Measurements from ENCODE around the gene ACIN1. TPM values are rescaled to one million over a fixed set of nuclear protein-coding genes. Genes with fewer than 3 reads are reported as not detected.

Gene ACIN1
- total and polyA plus RNA-seq, 10 of the 15 experiments (the other 5 are each of a cell fraction or from before 2014, with no cell fraction given), result 4.3 to 148 (median 93.4) TPM

DNA sequence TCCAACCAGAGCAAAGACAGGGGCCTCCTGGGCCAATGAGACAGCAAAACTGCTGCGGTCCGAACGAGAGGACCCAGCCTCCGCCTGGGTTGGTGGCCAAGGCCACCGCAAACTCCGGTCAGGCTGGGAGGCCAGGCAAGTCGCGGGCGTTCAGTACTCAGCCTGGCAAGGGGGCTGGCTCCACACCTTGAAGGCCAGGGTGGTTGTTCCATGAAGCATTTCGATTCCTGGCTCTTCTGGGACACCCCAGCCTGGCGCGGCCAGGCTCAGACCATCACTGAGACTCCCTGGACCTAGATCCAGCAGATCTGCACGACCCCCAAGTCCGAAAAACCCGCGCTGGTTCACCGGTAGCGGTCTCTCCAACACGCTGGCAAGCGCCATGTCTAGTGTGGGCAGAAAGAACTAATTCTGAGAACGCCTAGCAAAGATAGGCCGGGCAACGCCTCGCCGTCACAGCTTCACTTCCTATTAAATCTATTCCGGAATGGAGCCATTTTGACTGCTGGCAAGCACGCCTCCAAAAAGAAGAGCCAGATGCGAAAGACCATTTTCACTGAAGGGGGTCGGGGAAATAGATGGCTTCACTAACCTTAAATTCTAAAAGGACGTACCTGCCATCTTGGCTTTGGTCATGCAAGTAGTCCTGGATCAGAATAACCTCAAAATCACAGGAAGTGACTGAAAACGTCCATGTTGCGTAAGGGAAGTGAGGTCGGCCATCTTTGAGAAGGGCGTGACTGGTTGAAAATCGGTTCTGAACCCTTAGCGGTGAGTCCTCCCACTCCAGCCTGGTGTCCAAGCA lies 60.2 kb downstream of the ACIN1 start, which contains the start of gene PSMB5 (continued):
- no peak for TF ChIP-seq CBX5 (IDR thresholded peaks at IDR 0.05; ENCODE audit: low read depth)
- no peak for TF ChIP-seq EGR1 (IDR thresholded peaks at IDR 0.05; ENCODE audit: borderline replicate concordance in 1 of 2, low read depth in 2 of 2, low read length in 2 of 2)
- TF ChIP-seq RAD51 (IDR thresholded peaks at IDR 0.05), result peak; percentile 58; the same call in 1 of the 2 replicates
- TF ChIP-seq ETV6 (conservative IDR thresholded peaks at IDR 0.05 in 1 of 2, IDR thresholded peaks at IDR 0.05 in 1 of 2; ENCODE audit: borderline replicate concordance in 1 of 2, low read depth in 1 of 2), result no peak
- TF ChIP-seq, protein P1, sequence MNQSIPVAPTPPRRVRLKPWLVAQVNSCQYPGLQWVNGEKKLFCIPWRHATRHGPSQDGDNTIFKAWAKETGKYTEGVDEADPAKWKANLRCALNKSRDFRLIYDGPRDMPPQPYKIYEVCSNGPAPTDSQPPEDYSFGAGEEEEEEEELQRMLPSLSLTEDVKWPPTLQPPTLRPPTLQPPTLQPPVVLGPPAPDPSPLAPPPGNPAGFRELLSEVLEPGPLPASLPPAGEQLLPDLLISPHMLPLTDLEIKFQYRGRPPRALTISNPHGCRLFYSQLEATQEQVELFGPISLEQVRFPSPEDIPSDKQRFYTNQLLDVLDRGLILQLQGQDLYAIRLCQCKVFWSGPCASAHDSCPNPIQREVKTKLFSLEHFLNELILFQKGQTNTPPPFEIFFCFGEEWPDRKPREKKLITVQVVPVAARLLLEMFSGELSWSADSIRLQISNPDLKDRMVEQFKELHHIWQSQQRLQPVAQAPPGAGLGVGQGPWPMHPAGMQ (IDR thresholded peaks at IDR 0.05; ENCODE audit: borderline replicate concordance), result no peak
- no peak for TF ChIP-seq SRF (IDR thresholded peaks at IDR 0.05; ENCODE audit: low read depth in 2 of 2, low read length in 2 of 2)
- TF ChIP-seq, protein P2, sequence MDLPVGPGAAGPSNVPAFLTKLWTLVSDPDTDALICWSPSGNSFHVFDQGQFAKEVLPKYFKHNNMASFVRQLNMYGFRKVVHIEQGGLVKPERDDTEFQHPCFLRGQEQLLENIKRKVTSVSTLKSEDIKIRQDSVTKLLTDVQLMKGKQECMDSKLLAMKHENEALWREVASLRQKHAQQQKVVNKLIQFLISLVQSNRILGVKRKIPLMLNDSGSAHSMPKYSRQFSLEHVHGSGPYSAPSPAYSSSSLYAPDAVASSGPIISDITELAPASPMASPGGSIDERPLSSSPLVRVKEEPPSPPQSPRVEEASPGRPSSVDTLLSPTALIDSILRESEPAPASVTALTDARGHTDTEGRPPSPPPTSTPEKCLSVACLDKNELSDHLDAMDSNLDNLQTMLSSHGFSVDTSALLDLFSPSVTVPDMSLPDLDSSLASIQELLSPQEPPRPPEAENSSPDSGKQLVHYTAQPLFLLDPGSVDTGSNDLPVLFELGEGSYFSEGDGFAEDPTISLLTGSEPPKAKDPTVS (IDR thresholded peaks at IDR 0.05; ENCODE audit: low read depth, low read length), result no peak
- TF ChIP-seq RB1 (IDR thresholded peaks at IDR 0.05; ENCODE audit: borderline replicate concordance), result no peak
- no peak for TF ChIP-seq FOS (IDR thresholded peaks at IDR 0.05; ENCODE audit: borderline replicate concordance, extremely low read depth, insufficient read length)
- TF ChIP-seq, protein P3, sequence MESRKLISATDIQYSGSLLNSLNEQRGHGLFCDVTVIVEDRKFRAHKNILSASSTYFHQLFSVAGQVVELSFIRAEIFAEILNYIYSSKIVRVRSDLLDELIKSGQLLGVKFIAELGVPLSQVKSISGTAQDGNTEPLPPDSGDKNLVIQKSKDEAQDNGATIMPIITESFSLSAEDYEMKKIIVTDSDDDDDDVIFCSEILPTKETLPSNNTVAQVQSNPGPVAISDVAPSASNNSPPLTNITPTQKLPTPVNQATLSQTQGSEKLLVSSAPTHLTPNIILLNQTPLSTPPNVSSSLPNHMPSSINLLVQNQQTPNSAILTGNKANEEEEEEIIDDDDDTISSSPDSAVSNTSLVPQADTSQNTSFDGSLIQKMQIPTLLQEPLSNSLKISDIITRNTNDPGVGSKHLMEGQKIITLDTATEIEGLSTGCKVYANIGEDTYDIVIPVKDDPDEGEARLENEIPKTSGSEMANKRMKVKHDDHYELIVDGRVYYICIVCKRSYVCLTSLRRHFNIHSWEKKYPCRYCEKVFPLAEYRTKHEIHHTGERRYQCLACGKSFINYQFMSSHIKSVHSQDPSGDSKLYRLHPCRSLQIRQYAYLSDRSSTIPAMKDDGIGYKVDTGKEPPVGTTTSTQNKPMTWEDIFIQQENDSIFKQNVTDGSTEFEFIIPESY (IDR thresholded peaks at IDR 0.05), result no peak
- TF ChIP-seq ZSCAN29 (IDR thresholded peaks at IDR 0.05), result no peak
- TF ChIP-seq HDAC6 (IDR thresholded peaks at IDR 0.05; ENCODE audit: unreplicated experiment), result no peak
- TF ChIP-seq SMAD5 (IDR thresholded peaks at IDR 0.05; ENCODE audit: low read depth), result no peak
- TF ChIP-seq BRCA1 (IDR thresholded peaks at IDR 0.05; ENCODE audit: low read depth, low read length), result no peak
- peak; percentile 62 for TF ChIP-seq CBFB (IDR thresholded peaks at IDR 0.05; ENCODE audit: low read depth)
- TF ChIP-seq, protein P4, sequence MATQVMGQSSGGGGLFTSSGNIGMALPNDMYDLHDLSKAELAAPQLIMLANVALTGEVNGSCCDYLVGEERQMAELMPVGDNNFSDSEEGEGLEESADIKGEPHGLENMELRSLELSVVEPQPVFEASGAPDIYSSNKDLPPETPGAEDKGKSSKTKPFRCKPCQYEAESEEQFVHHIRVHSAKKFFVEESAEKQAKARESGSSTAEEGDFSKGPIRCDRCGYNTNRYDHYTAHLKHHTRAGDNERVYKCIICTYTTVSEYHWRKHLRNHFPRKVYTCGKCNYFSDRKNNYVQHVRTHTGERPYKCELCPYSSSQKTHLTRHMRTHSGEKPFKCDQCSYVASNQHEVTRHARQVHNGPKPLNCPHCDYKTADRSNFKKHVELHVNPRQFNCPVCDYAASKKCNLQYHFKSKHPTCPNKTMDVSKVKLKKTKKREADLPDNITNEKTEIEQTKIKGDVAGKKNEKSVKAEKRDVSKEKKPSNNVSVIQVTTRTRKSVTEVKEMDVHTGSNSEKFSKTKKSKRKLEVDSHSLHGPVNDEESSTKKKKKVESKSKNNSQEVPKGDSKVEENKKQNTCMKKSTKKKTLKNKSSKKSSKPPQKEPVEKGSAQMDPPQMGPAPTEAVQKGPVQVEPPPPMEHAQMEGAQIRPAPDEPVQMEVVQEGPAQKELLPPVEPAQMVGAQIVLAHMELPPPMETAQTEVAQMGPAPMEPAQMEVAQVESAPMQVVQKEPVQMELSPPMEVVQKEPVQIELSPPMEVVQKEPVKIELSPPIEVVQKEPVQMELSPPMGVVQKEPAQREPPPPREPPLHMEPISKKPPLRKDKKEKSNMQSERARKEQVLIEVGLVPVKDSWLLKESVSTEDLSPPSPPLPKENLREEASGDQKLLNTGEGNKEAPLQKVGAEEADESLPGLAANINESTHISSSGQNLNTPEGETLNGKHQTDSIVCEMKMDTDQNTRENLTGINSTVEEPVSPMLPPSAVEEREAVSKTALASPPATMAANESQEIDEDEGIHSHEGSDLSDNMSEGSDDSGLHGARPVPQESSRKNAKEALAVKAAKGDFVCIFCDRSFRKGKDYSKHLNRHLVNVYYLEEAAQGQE (IDR thresholded peaks at IDR 0.05; ENCODE audit: low read depth, low read length), result no peak
- no peak for TF ChIP-seq ESRRA (IDR thresholded peaks at IDR 0.05; ENCODE audit: low read length)
- 0 out of 2 replicates have a peak, but pooled peaks have one; percentile 42 for TF ChIP-seq RCOR1 (conservative IDR thresholded peaks at IDR 0.05; ENCODE audit: low read depth, low read length)

All from GM12878 (cell line).